Pancreas (tissue), 10 donors: Measurements from ENCODE around the gene MTOR. TPM values are rescaled to one million over a fixed set of nuclear protein-coding genes. Genes with fewer than 3 reads are reported as not detected.

Source experiments
- ATAC-seq, 4 donors: fragments of 200-7000 bp; cut with Tn5 transposase; one replicate each; pipeline versions ENCODE4 v1.8.0 to v1.9.1; 2020; ENCODE audit warnings: mild to moderate bottlenecking in 4 of 4, moderate library complexity in 4 of 4
- DNase-seq, 6 donors: peaks; one replicate each; pipeline ENCODE4 v3.0.0-alpha.2; 2020
- FAIRE-seq: peaks from 2 replicates; lab custom pipeline; 2012; peaks lifted over from hg19 to GRCh38; lab: Jason Lieb, UNC
- H3K27ac ChIP-seq, 4 donors: fragments of 200-600 bp; sonication (generic); 1 replicate in 3 of 4; 2 replicates in 1 of 4; pipeline versions ENCODE4 v1.5.0 to v1.8.0; 2020
- H3K27me3 ChIP-seq, 4 donors: fragments of 200-600 bp; one replicate each; pipeline ENCODE4 v1.8.0; 2021
- H3K36me3 ChIP-seq, 3 donors: fragments of 200-600 bp; sonication (generic) in 1 of 3; one replicate each; pipeline versions ENCODE4 v1.5.0 to v1.8.0; 2020 to 2021
- H3K4me1 ChIP-seq, 3 donors: fragments of 200-600 bp; one replicate each; pipeline ENCODE4 v1.8.0; 2021
- H3K4me3 ChIP-seq, 4 donors: fragments of 200-600 bp; sonication (generic) in 2 of 4; one replicate each; pipeline versions ENCODE4 v1.5.0 to v1.8.0; 2020 to 2021
- H3K9me3 ChIP-seq, 4 donors: fragments of 200-600 bp; one replicate each; pipeline ENCODE4 v1.8.0; 2021
- WGBS, 2 donors: extraction: QIAGEN DNeasy Blood & Tissue Kit; methylation state at CpG; one replicate each; pipeline ENCODE4 v1.1.7; 2013; 5-methylcytosine and 5-hydroxymethylcytosine counted together
- intact Hi-C, 3 donors: fragments of 100-400 bp; cut with DNase I; formaldehyde crosslinking; loops; one replicate each; pipeline versions ENCODE4 v1.11.1 to v1.14.2; 2022
- polyA plus RNA-seq, 2 donors: library from polyadenylated mRNA; stranded (reverse); fragments of 200-250 nt; gene quantifications; one replicate each; pipeline ENCODE4 v1.2.3, GENCODE V29; 2013
- total RNA-seq, 6 donors: library from RNA; stranded (reverse); fragmentation: NEBNext Ultra II Directional in 4 of 6; extraction: Animal tissue kit (Norgen Biotek cat#: 25700) in 4 of 6; gene quantifications; one replicate each; pipeline versions ENCODE4 v1.2.1 to v1.2.4, GENCODE V29; 2021 to 2023
- TF ChIP-seq, protein P1 (sequence below), 4 donors: fragments of 200-600 bp; sonication (generic) in 3 of 4; IDR thresholded peaks; one replicate each; pipeline versions ENCODE4 v1.5.0 to v1.8.0; 2021; ENCODE audit warnings: antibody characterized with exemption in 4 of 4
- donor health status: healthy with polysubstance abuse.
- donor health status: DM: no; HTN: no; CAD: no; lungs with moderate emphysema.
- donor health status: DM: no; HTN: no; CAD: no.
- donor health status: control.
- donor health status: control.
- donor health status: Bipolar disorder and iron deficiency.
- donor health status: DM: yes; HTN: yes; CAD: no.
- donor health status: DM: no; HTN: no; CAD: no.
- donor health status: DM: no; HTN: no; CAD: no.
- donor health status: DM: yes; HTN: yes; CAD: no.

The MTOR gene
- total and polyA plus RNA-seq, 8 donors, result 11.9 to 22.6 (median 15.8) TPM

DNA sequence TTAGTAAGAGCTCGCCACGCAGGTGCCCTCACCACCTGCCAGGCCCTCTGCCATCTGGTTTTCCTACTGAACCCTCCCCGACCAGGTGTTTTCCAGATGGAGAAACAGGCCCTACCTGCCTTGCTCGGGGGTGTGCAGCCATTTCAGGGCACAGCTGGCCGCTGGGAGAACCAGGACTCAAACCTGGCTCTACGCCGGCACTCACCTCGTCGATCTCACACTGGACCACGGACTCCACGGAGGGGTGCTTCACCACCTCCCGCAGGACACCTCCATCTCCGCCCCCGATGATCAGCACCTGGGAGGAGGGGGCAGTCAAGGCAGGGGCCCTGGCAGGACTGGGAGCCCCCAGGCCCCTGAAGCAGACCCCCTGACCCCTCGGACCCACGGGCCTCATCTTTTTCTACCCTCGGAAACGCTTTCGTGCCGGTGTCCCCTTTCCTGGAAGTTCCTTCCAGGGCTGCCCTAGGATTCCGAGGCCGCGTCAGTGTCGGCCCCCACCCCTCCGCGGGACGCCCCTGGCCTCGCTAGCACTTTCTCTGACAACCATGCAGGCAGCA, 203.7 kb downstream of the MTOR start:
- H3K4me3 ChIP-seq, result peak overlapping the region; percentile 95 to 99 (median 96)
- H3K4me1 ChIP-seq, result peaks cover 0 to 7% (median 0%) of the 10 kb centered on the region in 3 donors
- DNase-seq (peak in 5 of 6 donors; percentile 59 to 84 (median 73)), FAIRE-seq (no peak), ATAC-seq (peak; percentile 3 to 21 (median 12))
- H3K36me3 ChIP-seq, result peaks cover 2 to 11% (median 5%) of the 10 kb centered on the region in 3 donors
- peak overlapping the region in 1 of 4 donors; percentile 68 for H3K27ac ChIP-seq
- no peaks in the 10 kb centered on the region for H3K27me3 ChIP-seq
- no peaks in the 10 kb centered on the region for H3K9me3 ChIP-seq
- intact Hi-C loops, result no loop called here
- 25 to 26% methylated on average over 28 of the region's 28 CpGs for WGBS, 2 donors
- TF ChIP-seq, protein P1, sequence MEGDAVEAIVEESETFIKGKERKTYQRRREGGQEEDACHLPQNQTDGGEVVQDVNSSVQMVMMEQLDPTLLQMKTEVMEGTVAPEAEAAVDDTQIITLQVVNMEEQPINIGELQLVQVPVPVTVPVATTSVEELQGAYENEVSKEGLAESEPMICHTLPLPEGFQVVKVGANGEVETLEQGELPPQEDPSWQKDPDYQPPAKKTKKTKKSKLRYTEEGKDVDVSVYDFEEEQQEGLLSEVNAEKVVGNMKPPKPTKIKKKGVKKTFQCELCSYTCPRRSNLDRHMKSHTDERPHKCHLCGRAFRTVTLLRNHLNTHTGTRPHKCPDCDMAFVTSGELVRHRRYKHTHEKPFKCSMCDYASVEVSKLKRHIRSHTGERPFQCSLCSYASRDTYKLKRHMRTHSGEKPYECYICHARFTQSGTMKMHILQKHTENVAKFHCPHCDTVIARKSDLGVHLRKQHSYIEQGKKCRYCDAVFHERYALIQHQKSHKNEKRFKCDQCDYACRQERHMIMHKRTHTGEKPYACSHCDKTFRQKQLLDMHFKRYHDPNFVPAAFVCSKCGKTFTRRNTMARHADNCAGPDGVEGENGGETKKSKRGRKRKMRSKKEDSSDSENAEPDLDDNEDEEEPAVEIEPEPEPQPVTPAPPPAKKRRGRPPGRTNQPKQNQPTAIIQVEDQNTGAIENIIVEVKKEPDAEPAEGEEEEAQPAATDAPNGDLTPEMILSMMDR (IDR thresholded peaks at IDR 0.05), result no peak

DNA sequence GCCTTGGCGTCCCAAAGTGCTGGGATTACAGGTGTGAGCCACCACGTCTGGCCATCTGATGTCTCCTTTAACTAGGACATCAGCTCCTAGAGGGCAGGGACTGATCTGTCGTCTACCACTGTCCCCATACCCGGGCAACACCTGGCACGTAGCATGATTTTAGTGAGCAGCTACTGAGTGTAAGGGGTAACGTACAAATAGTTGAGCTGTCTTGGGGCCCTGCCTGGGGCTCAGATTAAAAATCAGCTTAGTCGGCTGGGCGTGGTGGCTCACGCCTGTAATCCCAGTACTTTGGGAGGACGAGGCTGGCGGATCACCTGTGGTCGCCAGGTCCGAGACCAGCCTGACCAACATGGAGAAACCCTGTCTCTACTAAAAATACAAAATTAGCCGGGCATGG, 204.3 kb downstream of the MTOR start:
- no peaks in the 10 kb centered on the region for H3K9me3 ChIP-seq
- DNase-seq, result no peak
- no peak for FAIRE-seq
- H3K4me3 ChIP-seq, result peak overlapping the region in 1 of 4 donors; percentile 95
- peaks cover 0 to 9% (median 3%) of the 10 kb centered on the region in 3 donors for H3K4me1 ChIP-seq
- no peak overlapping the region for H3K27ac ChIP-seq
- no peaks in the 10 kb centered on the region for H3K27me3 ChIP-seq
- no peak for ATAC-seq
- WGBS, 2 donors, result 87 to 95% methylated on average over 14 of the region's 14 CpGs
- TF ChIP-seq, protein P1 (IDR thresholded peaks at IDR 0.05), result no peak
- intact Hi-C loops, result no loop called here
- peaks cover 2 to 11% (median 5%) of the 10 kb centered on the region in 3 donors for H3K36me3 ChIP-seq

DNA sequence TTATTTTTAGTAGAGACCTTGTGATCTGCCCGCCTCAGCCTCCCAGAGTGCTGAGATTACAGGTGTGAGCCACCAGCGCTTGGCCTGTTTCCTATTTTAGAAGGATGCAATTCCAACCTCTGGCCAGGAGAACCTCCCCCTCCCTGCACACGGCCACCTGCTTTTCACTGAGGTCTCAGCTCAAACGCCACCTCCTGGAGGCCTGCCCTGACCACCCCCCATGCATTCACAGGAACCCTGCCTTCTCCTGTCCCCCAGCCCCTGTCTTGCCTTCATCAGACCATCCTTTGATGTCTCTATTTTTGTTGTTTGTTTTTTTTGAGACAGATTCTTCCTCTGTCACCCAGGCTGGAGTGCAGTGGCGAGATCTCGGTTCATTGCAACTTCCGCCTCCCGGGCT, 204.9 kb downstream of the MTOR start:
- TF ChIP-seq, protein P1 (IDR thresholded peaks at IDR 0.05), result no peak
- H3K36me3 ChIP-seq, result peaks cover 2 to 11% (median 5%) of the 10 kb centered on the region in 3 donors
- peaks cover 0 to 11% (median 7%) of the 10 kb centered on the region in 3 donors for H3K4me1 ChIP-seq
- ATAC-seq (no peak), DNase-seq (no peak), FAIRE-seq (no peak)
- no peak overlapping the region for H3K27ac ChIP-seq
- WGBS, 2 donors, result 81 to 88% methylated on average over 8 of the region's 8 CpGs
- intact Hi-C loops, result no loop called here
- H3K9me3 ChIP-seq, result no peaks in the 10 kb centered on the region
- H3K4me3 ChIP-seq, result no peak overlapping the region
- H3K27me3 ChIP-seq, result no peaks in the 10 kb centered on the region

Other genes starting within 250 kb of the MTOR start
- 10 to 100 TPM; 43.3 to 74.7 (median 53.7) TPM for gene TARDBP, start 249.9 kb downstream of the MTOR start, total RNA-seq
- gene TARDBP, start 249.9 kb downstream of the MTOR start, polyA plus RNA-seq, result 10 to 100 TPM; 47.8 to 84.7 TPM
- not detected for gene MASP2, start 215.3 kb downstream of the MTOR start, total RNA-seq
- under 1 TPM in 1 of 2 donors, not detected in 1; 0.05 TPM for gene MASP2, start 215.3 kb downstream of the MTOR start, polyA plus RNA-seq
- gene SRM, start 202.5 kb downstream of the MTOR start, total RNA-seq, result 100 to 1,000 TPM in 2 of 6 donors, 10 to 100 TPM in 4; 51.8 to 123 (median 66.0) TPM
- 100 to 1,000 TPM; 116 to 266 TPM for gene SRM, start 202.5 kb downstream of the MTOR start, polyA plus RNA-seq
- 10 to 100 TPM; 16.3 to 26.8 (median 20.6) TPM for gene EXOSC10, start 162.7 kb downstream of the MTOR start, total RNA-seq
- gene EXOSC10, start 162.7 kb downstream of the MTOR start, polyA plus RNA-seq, result 10 to 100 TPM; 32.5 to 65.1 TPM
- gene ANGPTL7, start 73.2 kb downstream of the MTOR start, total RNA-seq, result under 1 TPM in 4 of 6 donors, not detected in 2; 0.09 to 0.26 (median 0.22) TPM
- gene ANGPTL7, start 73.2 kb downstream of the MTOR start, polyA plus RNA-seq, result under 1 TPM; 0.15 to 0.63 TPM
- 10 to 100 TPM in 2 of 6 donors, 1 to 10 TPM in 4; 6.9 to 13.9 (median 8.7) TPM for gene UBIAD1, start 10.6 kb upstream of the MTOR start, total RNA-seq
- gene UBIAD1, start 10.6 kb upstream of the MTOR start, polyA plus RNA-seq, result 1 to 10 TPM; 3.7 to 6.6 TPM
- 1 to 10 TPM in 1 of 6 donors, under 1 TPM in 5; 0.13 to 1.0 (median 0.51) TPM for gene DISP3, start 216.6 kb upstream of the MTOR start, total RNA-seq
- gene DISP3, start 216.6 kb upstream of the MTOR start, polyA plus RNA-seq, result 1 to 10 TPM in 1 of 2 donors, under 1 TPM in 1; 0.91 to 6.7 TPM